Hypothalamus (tissue), 51 donors: Measurements from ENCODE around the gene NPTX2.
"Not testable (repeated sequence)": the region's sequence is repeated elsewhere in the genome, so short reads cannot be mapped to it uniquely, and the experiment has no call there.

Experiments used
- DNase-seq, 51 donors: peaks; one replicate each; lab custom pipeline; 2025; lab: John Stamatoyannopoulos, UW

NPTX2 gene, protein sequence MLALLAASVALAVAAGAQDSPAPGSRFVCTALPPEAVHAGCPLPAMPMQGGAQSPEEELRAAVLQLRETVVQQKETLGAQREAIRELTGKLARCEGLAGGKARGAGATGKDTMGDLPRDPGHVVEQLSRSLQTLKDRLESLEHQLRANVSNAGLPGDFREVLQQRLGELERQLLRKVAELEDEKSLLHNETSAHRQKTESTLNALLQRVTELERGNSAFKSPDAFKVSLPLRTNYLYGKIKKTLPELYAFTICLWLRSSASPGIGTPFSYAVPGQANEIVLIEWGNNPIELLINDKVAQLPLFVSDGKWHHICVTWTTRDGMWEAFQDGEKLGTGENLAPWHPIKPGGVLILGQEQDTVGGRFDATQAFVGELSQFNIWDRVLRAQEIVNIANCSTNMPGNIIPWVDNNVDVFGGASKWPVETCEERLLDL

DNA sequence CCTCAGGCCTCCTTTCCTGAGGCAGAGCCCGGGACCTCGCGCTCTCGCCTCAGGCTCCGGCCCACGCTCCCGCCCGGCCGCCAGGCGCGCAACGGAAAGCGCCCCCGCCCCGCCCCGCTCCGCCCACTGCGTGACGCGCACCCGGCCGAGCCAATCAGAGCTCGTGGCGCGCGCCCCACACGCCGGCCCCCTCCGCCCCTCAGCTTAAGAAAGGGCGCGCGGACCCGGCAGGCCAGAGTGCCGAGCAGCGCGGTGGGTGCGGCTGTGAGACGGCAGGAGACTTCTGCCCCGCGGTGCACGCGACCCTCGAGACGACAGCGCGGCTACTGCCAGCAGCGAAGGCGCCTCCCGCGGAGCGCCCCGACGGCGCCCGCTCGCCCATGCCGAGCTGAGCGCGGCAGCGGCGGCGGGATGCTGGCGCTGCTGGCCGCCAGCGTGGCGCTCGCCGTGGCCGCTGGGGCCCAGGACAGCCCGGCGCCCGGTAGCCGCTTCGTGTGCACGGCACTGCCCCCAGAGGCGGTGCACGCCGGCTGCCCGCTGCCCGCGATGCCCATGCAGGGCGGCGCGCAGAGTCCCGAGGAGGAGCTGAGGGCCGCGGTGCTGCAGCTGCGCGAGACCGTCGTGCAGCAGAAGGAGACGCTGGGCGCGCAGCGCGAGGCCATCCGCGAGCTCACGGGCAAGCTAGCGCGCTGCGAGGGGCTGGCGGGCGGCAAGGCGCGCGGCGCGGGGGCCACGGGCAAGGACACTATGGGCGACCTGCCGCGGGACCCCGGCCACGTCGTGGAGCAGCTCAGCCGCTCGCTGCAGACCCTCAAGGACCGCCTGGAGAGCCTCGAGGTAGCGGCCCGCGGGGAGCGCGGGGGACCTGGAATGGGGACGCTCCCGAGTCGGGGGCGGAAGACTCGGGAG, at the start of gene NPTX2:
NPTX2 (plus strand) TSS at position 235 of the 909 bp plus-strand sequence; CDS start at position 412, 177 bp downstream.
- DNase-seq = peak in 42 of 51 donors; percentile 11 to 84 (median 57)

DNA sequence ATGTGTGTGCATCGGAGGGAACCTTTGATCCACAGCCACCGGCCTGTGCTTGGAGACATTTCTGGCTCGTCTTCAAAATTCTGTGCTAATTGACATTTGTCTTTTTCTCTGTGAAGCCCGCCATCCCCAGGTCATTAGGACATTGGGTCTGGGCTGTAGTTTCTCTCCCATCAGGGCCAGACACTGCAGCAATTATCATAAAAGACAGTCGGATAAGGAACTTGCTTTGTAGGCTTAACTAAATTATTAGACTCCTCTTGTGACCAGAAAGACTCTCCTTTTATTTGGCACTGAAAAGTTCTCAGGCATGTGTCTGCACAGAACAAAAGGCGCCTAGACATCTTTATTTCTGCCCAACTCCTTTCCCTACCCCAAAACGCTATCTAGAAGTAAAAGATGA, 49.1 kb upstream of the NPTX2 start:
- DNase-seq = no peak

DNA sequence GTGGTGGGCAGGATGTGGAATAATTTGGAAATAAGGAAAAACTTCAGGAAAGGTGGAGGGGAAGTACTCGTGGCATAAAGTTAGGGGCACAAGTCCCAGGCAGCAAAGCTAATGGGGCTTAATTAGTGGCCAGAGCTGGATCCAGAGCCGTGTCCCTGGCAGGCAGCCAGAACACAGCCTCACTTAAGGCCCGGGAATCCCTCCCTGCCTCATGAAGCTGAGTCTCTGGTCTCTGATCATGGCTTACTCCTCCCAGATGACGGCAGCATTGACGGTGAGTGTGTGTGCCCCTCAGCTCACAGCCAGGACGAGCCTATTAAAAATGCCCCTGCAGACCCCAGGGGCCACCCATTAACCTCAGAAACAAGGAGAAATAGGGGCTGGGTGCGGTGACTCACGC, 48.2 kb upstream of the NPTX2 start:
- peak in 14 of 51 donors; percentile 3 to 47 (median 12) for DNase-seq

DNA sequence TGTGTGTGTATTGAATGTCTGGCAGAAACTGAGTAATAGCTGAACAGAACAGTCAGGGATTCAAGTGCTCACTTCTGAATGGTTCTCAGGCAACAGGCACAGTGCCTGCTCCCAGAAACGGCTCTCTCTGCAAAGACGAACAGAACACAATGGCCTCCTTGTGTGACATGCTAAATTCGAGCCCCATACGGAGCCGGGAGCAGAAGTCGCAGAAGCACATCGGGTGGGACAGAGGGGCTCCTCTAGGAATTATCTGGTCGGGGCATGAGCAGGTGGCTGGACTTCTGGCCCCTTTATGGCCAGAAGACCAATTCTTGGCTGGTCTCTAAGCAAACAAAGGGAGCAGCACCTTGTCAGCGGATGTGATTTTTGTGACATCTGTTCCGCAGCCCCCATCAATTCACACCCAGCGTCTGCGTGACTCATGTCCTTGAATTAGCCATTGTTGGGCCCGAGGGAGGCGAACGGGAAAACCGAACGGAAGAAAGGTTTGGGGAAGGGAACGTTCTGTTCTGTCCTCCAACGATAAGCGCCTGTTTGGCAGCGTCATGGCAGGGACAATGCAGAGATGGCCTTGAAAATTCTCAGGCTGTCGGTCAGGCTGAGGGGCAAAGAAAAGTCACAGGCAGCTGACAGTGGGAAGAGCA, 47.3 kb upstream of the NPTX2 start:
- peak in 48 of 51 donors; percentile 6 to 95 (median 62) for DNase-seq

DNA sequence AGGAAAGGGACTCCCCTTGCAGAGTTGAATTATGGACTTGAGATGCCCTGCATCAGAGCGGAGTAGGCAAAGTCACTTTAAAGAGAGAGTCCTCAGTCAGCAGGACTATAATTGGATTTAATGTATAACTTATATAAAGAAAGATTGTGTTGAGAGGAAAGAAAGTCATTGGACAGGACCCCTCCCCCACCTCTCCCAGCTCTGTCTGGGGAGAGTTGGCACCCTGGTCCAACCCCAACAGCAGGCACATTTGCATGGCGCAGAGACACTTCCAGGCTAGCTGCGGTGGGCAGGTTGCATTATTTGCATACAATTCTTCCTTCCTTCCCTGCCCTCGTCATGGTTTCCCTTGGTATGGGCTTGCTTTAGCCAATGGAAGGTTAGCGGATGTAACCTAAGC, 46.1 kb upstream of the NPTX2 start:
- no peak for DNase-seq

DNA sequence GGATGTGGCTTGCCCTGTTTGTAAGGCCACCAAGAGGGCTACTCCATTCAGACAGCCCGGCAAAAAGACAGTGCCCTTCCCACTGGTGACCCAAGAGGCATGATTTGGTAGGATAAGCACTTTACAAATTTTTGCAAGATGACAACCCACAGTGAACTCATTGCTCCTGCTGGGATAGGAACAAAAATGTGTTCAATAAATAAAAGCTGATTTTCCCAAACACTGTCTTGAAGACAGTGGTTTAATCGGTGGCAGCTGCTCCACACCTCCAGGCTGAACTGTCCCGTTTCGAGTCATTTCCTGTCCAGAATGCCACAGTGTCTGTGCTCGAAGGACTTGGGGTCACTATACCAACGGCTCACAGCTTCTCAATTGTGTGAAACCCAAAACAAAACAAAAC, 45.1 kb upstream of the NPTX2 start:
- DNase-seq = no peak

DNA sequence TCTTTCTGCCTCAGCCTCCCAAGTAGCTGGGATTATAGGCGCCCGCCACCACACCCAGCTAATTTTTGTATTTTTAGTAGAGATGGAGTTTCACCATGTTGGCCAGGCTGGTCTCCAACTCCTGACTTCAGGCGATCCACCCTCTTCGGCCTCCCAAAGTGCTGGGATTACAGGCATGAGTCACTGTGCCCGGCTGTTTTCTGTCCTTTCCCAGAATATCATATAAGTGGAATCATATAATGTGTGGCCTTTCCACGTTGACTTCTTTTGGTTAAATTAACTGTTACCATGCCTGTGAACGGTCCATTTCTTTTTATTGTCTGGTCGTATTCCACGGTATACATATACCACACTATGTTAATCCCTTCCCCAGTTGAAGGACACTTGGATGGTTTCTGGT, 44.4 kb upstream of the NPTX2 start:
- not testable (repeated sequence) for DNase-seq

DNA sequence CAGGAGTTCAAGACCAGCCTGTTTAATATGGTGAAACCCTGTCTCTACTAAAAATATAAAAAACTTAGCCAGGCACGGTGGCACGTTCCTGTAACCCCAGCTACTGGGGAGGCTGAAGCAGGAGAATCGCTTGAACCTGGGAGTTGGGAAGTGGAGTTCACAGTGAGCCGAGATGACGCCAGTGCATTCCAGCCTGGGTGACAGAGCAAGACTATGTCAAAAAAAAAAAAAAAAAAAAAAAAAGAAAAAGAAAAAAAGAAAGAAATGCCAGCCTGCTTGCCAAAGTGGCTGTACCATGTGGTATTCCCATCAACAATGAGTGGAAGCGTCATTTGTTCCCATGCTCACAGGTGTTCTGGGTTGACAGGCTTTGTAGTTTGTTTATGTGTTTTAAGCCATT, 43.3 kb upstream of the NPTX2 start:
- DNase-seq = no peak

DNA sequence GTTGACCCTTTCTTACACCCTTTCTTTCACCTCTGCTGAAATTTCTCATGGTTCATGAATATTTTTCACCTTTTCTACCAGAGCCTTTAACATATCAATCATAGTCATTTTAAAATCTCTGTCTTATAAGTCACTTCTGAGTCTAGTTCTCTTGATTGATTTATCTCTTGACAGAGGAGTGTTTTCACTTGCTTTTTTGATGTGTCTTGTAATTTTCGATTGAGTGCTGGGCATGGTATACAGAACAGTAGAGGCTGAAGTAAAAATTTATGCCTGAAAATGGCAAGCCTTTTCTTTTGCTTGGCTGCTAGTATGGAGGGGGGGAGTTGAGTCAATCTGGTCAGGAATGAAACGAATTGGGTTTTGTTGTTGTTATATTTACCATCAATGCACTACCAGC, 41.2 kb upstream of the NPTX2 start:
- DNase-seq = no peak

DNA sequence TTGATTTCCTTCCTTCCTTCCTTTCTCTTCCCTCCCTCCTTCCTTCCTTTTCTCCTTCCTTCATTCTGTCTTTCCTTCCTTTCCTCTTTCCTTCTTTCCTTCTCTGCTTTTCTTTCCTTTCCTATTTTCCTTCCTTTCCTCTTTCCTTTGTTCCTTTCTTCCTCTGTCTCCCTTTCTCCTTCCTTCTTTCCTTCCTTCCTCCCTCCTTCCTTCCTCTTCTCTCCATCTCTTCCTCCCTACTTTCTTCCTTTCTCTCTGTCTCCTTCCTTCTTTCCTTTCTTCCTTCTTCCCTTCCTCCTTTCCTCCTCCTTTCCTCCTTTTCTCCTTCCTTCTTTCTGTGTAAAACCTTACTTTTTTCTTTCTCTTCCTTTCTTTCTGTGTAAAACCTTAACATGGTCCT, 32.3 kb upstream of the NPTX2 start:
- DNase-seq = no peak

DNA sequence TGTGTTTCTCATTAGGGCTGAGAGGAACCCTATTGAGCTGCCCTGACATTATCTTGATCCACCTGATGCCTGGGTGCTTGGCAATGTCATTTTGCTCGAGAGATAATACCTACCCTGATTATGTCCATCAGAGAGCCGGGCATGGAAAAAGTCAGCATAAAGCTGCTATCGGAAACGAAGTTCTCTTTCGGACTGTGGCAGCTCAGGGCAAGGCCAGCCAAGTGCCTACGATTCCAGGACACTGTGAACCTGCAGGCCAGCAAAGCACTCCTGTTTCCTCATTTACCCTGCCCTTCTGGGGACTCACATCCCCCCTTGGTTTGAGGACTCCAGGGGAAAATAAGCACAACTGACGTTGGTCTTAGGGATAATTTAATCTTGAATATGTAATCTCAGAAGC, 25.2 kb upstream of the NPTX2 start:
- no peak for DNase-seq

DNA sequence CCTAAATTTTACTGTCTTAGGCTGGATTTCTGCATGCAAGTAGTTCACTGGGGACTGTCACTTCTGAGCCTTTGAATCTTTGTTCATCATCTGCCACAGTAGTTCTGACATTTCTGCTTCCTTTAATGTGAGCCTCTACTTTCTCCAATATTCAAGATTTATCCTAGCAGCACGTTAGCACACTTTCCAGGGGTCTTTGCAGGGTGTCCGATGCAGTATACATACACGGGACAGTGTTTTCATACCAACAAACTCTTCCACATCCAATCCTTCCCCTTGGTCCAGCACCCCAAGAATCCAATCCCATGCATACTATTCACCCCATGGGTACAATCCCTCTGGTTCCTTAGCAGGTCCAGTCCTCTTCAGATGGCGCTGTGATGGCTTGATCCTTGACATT, 22.7 kb upstream of the NPTX2 start:
- DNase-seq = no peak

DNA sequence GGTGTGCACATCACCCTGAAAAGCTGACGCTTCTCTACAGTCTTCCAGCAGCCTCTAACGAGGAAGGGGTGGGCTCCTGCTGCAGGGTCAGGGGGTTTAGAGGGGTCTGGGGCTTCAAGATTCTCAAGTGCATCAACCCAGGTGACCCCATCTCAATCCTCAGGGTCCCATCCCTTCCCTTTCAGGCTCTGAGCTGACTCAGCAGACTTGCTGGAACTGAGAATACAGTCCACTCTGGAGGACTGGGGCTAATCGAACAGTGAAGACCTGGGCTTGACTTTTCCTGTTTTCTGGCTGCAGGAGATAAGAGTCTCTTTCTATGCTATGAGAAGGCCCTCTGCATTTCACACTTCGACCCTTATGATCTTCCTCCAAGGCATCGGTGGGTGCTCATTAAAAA, 22.3 kb upstream of the NPTX2 start:
- DNase-seq = no peak

DNA sequence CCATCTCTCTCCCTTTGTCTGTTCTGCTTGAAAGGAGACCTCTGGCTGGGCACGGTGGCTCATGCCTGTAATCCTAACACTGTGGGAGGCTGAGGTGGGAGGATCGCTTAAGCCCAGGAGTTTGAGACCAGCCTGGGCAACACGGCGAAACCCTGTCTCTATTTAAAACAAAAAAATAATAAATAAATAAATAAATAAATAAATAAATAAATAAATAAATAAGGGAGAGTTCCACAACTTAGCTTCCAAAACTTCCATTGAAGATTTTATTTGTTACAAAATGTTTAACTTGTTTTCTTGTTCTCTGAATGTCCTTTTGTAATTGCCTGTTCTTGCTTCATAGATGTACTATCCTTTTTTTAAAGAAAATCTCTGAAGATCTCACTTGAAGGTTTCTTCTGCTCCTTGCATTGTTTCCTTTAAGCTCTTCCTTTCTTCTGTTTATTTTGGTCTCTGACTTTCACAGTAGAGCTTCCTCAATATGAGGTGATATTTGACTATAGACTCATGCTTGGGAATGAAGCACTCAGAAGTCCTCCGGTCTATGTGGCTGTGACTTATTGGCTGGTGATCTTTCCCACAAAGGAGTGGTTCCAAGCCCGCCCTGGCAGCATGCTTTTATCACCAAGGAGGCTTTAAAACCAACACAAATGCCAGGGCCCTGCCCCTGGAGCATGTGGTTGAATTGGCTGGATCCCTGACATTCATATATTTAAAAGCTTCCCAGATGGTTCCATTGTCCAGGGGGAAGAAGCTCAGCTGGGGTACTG, 18.1 kb upstream of the NPTX2 start:
- DNase-seq = no peak

DNA sequence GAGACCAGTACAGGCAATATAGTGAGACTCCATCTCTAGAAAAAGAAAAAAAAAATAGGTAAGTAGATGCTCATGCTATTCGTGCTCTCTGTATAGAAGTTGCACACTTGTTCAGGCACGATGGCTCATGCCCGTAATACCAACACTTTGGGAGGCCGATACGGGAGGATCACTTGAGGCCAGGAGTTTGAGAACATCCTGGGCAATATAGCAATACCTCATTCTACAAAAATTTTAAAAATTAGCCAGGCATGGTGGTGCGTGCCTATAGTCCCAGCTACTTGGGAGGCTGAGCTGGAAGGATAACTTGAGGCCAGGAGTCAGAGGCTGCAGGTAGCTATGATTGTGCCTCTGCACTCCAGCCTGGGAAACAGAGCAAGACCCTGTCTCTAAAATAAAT, 17.2 kb upstream of the NPTX2 start:
- DNase-seq = no peak

DNA sequence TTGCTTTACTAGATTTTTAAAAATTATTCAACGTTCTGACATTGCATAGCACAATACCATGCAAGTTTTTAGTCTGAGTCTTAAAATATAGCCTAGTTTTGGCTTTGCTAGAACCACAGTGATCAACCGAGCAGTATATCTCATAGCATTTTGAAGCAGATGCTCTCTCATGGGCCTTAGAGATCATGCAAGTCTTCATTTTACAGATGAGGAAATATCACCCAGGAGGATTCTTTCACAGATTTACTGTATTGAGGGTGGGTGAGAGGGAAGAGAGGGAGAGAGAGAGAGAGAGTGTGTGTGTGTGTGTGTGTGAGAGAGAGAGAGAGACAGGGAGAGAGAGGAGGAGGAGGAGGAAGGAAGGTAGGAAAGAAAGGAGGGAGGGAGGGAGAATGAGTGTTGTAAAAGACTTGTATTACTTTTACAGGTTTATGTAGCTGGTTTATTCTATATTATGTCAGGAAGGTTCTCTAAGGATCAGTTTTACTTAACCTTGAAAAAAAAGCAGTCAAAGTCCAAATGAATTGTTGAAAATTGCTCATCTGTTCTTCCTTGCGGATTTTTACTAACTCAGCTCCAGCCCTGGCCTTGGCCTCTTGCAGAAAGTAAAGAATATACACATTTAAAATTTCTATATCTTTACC, 14.2 kb upstream of the NPTX2 start:
- no peak for DNase-seq

DNA sequence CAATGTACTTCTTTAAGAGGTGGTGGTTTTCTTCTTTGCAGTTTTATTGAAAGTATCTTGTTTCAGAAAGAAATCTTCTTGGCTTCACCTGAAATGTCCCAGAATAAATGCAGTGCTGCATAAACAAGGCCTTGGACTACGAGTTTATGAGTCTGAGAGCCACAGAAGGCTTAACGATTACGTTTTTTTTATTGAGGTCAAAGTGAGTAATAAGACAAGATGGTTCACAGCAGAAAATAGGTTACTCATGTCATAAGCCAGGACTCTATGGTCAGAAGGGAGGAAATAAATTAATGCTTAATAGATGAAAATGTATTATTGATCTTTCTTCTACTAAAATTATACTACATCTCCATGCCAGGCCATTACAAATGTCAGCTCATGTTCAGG, 13.7 kb upstream of the NPTX2 start:
- no peak for DNase-seq

DNA sequence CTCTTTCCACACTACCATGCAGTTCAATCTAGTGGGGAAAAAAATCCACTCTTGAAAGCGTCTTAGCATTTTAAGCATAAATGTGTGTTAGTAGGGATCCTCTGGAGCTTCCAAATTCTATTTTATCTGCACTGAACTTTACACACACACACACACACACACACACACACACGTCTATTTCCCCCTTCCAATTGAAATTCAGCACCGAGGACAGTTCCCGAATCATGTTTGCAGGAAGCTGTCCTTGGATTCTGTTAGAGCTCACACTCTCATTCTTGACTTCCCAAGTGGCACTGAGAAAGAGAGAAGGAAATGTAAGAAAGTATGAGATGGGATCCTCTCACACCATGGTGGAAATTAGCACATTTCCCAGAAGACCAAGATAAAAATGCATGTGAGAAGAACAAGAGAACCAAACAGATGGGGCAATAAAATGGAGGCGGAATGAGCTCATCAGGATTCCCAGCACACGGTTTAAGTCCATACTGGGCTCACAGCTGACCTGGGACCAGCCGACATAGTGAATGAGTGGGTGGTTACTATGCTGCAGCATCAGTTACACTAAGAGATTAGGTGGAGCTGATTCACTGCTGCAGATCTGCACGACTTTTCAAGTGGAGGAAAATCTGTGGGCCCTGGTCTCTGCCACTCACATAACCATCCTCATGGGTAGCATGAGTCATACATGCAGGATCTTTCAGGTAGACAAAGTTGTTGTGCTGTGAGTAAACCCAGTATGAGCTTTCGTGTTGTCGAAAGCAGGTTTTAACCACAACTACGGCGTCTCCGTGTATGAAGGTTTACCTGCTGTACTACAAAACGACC, 3.3 kb upstream of the NPTX2 start:
- peak in 2 of 51 donors; percentile 19 to 50 for DNase-seq
